GM21367 (cell line): ENCODE data around the gene NPAS3.

Experiments
- ATAC-seq: cut with Tn5 transposase; IDR thresholded peaks from one replicate; pipeline ENCODE4 v1.9.1; 2021; ENCODE audit not compliant: unreplicated experiment

NPAS3 gene

DNA sequence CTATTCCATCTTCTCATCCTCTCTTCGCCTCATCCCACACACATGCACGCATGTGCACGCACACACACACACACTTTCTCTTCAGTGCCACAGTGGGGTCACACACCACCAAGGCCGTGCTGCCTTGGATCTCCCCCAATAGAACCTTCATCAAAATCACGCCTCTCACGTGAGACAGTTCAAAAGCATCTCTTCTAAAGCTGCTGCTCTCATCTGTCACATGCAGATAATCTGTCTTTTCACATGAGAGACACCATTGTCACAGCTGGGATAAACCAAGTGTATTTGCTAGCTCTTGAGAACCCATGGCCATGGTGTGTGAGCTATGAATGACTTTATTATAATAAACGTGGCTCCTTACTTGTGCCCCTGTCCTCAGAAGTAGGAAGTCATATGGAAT lies 793.5 kb downstream of the NPAS3 start:
- ATAC-seq: no peak

DNA sequence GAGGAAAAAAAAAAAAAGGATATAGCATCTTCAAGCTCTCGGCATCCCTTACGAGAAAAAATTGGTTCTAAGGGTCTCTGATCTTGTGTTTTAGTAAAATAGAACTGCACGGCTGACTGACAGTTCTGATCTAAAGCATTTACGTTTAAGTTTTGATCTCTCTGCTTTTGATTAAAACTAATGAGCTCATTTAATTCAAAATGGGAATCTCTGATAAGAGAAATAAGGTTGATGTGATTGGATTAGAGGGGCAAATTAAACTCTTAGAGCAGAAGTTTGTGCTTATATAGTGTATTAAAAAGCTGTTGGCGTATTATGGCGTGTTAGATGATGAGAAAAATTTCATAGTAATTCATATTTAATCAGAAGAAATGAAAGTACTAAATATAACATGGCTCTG lies 794.6 kb downstream of the NPAS3 start:
- ATAC-seq: no peak

DNA sequence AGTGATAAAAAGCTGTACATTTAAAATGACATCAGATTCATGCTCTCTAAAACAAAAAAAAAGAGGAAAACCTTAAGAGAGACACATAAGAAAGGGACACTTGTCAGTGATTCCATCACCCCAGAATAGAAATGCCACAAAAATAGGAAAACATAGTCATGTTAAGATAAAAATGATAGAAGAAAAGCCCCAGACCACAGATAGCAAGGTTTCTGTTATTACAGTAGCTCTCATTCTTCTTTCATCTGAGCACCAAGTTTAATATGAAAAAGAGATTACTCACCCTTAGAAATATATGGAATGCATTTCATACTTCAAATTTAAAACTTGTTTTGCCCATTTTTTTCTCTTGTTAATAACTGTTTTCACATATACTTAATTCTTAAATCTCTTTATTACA lies 795.0 kb downstream of the NPAS3 start:
- ATAC-seq: no peak

DNA sequence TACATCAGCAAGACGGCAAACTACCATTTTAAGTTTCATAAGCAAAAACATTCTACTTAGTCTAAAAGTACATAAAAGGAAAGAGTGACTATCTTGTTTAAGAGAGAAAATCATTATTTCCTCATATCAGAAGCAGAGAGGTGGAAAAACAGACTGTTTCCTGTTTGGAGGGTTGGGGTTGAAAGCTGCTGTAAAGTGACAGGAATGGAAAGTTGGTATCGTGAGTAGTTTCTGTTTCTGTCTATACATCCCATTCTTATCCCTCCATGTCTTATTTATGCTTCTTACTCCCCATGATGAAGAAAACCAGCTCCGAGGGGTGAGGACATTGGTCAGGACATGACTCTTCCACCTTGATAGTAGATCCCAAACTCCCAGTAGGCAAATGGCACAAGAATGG lies 795.7 kb downstream of the NPAS3 start:
- ATAC-seq: no peak

DNA sequence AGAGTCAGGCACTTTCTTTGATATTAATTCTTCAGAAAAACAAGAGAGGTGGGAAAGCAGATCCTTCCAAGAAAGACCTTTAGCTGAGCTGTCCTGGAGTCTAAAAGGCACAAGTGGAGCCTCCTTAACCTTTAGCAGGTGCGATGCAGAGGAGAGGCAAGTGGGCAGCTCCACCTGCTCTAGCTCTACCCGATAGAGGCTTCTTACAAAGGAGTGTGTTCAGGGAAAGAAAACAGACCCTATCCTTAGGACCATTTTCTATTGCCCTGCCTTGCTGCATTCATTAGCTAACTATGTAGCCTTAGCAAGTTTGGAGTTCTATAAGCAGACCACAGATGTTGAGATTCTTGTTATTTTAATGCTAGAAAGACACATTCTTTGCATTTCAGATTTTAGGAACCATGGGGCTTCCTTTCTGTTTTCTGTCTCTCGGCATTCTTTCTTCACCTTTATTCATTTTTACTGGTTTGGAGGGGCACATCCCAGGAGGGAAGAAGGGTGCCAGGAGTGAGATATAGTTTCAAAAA lies 797.7 kb downstream of the NPAS3 start:
- no peak for ATAC-seq

DNA sequence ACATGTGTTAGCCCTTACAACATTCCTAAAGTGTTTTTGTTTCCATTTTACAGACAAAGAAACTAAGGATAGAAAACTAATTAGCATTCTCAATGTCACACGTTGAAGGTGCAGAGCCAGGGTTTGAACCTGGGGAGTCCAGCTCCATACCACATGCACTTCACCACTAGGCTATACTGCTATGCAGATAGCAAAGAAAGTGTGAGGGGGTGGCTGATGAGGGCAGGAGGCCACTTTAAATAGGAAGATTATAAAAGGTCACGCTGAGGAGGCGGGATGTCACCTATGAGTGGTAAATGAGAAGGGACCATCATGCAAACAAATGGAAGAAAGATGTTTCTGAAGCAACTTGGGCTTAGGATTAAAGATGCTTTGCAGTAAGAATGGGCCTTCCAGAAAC lies 798.3 kb downstream of the NPAS3 start:
- no peak for ATAC-seq

DNA sequence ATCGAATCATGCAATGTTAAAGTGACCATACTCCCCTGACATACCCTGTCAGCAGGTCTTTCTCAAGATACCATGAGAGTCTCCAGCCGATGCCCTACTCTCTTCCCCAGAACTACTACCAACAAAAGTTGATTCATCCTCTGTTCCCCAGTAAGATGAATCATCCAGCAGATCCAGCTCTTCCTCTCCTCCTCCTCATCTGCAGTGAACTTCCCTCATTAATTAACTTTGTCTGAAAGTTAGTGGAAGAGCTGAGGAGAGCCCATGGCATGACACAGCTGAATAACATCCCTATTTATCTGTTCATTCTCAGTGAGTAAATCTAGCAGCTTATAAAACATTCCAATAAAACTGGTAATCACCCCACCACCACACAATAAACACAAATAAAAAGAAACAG lies 798.8 kb downstream of the NPAS3 start:
- no peak for ATAC-seq

DNA sequence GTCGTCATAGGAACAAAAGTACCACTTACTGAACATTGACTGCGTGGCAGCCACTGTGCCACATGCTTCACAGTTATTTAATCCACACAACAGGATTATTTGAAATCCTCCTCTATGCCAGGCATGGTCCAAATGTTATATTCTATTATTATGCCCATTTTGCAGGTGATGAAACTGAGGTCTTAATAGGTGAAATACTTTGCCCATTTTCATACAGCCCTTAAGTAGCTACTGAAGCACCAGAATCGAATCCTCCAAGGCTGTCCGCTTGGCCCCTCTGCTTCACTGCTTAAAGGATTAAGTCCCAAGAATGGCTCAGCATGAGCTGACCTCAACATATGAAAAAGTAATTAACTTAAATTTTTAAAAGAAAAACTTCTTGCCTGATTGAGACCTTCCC lies 799.4 kb downstream of the NPAS3 start:
- no peak for ATAC-seq

DNA sequence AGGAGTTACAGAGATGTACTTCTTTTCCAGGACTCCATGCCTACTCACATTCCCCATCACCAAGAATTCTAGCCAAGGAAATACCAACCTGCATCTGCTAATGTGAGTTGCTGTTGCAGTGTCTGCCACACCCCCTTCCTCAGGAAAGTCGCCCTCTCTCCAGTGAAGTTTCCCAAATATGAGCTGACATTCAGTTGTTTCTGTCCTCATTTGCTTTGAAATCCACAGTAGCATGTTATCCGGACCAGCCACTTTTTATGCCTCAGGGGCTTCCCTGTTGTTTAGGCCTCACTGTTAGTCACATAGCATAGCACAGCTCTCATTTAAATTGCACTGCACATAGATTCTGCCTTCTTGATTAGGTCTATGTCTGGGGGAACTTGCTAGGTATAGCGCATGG lies 799.8 kb downstream of the NPAS3 start:
- no peak for ATAC-seq

DNA sequence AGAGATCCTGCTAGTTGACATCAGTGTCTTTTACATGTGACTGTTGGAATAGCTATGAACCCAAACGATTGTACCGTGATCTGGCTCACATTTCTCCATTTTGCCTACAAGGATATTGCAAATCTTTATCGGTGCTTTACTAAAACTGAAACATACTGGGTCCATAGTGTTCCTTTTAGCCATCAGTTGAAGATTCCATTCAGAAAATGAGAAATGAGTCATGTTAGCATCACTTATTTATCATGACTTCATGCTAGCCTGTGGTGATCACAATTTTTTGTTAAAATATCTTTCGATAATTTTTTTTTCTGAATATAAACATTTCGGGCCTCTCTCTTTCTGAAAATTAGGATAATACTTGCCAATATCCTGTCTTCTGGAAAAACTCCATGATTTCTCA lies 801.9 kb downstream of the NPAS3 start:
- no peak for ATAC-seq

DNA sequence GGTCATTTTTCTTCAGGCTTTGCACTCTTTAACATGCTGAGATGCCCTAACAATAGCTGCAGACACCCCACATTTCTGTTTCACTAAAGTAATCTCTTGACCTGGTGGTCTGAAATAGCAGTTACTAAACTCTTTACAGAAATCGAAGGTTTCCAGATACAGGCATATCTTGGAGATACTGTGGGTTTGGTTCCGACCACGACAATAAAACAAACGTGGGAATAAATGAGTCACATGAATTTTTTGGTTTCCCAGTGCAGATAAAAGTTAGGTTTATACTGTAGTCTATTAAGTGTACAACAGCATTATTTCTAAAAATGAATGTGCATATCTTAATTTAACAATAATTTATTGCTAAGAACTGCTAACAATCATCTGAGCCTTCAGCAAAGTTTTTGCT lies 803.5 kb downstream of the NPAS3 start:
- ATAC-seq: no peak

DNA sequence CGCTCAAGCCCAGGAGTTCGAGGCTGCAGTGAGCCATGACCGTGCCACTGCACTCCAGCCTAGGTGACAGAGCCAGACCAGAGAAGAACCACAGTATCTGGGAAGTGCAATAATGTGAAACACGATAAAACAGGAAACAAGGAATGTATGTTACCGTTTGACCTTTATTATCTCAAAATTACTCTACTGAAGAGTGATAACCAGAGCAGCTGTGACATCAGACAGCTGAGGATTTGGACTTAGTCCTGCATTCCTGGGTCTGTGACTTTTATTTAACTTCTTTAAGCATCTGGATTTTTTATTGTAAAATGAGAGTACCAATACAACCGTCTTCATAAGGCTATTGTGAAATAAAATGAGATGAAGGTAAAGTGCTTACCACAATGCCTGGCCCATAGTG lies 806.5 kb downstream of the NPAS3 start:
- no peak for ATAC-seq

DNA sequence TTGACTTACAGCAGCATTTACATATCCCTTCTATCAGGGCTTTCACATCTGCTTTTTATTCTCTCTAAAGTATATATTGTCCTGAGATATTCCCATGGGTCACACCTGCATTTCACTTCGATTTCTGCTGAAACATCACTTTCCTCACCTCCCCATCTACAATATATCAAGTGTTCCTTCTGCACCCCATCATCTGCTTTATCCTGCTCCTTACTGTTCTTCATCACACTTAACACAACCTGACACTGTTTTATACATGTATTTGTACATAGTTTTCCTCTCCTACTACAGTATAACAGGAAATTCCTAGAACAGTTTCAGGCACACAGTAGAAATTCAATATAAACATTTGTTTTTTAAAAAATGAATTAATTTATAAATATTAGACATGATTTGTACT lies 809.1 kb downstream of the NPAS3 start:
- no peak for ATAC-seq

DNA sequence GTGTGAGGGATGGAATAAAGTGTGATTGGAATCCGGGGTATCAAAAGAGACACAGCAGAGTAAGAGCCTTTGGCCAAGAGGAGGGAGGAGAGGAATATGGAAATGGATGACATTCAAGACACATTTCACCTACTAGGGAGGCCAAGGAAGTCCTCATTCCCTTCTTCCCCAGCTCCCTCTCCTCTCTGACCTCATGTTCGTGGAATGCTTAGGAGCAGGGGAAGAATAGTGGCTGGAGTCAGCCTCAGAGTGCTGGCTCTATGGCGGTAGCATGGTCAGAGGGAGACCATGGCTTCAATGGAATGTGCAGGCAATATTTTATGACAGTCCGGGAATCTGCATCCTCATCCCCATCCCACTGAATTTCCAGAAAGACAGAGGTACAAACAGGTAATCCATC lies 815.6 kb downstream of the NPAS3 start:
- no peak for ATAC-seq

DNA sequence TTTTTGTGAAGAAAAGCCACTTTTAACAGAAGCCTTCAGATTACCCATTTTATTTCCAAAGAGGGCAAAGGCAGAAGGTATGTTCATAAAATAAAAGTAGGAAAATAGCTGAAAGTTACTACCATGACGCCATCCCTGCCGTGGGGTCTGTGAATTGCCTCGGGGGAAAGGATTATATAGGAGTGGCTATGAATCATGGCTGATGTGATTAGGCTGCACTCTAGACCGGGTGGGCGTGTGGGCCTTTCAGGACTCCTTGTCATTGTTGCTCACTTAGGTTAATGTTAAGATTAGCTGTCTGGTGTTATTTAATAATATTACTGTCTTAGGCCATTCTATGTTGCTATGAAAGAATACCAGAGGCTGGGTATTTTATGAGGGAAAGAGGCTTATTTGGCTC lies 816.7 kb downstream of the NPAS3 start:
- no peak for ATAC-seq

DNA sequence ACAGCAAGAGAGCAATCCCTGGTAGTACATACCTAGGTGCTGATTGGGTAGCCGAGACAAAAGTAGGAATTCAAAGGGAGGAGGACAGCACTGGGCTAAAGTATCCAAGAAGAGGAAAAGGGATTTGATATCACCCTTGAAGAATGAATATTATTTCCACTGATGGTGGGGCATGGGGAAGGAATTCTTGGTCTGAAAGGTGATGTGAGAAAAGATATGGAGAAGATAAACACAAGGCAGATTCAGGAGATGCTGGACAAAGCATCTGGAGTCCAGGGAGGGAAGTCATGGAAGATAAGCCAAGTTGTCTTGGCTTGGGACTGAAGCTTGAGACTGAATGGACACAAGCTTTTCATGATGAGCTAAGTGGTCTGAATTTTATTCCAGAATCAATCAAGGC lies 818.2 kb downstream of the NPAS3 start:
- no peak for ATAC-seq

DNA sequence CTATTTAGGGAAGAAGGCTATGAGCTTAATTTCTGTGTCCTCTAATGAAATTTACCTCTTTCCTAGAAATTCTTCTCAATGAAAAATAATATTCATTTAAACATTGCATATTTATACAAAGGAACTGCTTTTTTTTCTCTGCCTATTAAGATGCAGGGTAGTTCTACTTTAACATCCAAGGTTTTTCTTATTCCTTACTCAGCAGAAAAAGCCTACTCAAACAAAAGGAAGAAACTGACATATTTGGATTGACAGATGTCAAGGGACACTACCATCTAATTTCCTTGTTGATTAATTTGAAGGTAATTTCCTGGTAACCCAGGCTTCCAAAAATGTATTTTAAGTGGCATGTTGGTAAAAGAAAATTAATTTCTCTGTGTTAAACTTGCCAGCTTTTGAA lies 819.9 kb downstream of the NPAS3 start:
- ATAC-seq: no peak

DNA sequence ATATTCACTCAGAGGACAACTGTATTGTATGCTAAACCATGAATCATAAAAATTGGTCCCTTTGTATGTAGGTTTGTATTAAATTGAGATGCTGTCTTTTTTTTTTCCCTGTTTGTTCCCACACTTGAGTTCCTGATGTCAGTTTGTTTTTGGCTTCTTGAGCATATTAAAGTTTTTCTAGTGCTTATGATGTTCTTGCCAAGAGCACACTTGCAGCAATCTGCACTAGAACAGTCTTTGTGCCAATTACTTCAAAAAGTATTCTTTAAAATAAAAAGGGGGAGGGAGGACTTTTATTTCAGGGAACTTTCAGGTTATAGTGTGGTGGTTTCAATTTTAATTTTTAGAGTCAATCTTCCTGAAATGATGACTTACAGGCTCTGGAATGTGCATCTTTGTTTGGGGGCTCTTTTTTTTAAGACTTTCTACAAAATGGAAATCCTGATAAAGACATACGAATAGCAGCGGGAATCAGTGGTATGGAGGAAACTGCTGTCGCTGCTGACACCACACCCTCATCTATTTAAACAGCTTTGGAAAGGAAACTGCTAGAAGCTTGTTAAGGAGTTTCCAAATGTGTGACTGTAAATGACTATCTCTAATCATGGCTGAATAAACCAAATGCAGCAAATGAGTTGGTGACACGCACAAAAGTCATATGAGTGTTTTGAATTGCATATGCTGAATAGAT lies 823.6 kb downstream of the NPAS3 start:
- ATAC-seq: no peak

DNA sequence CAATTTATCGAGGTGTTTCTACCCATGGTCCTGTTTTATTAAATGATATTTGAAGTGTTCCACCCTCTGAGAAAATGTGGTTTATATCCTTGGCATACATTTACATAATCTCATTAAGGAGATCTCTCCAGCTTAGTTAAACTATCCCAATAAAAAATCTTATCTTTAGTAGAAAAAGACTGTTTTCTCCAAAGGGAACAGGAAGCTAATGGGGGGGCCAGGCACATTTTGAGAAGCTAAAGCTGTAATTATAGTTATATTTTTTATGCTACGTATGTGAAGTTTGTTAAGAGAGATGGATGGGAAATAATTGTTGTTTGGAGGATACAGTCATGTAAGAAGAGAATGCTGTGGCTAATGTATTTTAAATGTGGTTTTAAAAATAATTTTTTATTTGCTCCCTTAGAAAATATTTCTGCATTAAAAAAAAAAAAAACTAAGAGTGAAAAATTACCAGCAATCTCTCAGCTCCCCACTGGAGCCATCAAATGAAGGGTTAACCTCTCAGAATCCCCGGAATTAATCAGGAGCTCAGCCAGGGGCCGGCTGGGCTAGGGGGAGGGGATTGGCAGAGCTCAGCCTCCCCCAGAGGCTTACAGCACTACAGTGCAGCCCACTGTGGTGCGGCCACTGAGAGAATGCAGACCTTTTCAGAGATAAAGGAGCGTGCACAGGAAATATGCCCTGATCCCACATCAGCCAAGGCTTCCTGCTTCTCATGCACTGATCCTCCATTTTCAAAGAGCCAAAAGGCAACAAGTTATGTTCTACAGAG lies 826.4 kb downstream of the NPAS3 start:
- no peak for ATAC-seq

DNA sequence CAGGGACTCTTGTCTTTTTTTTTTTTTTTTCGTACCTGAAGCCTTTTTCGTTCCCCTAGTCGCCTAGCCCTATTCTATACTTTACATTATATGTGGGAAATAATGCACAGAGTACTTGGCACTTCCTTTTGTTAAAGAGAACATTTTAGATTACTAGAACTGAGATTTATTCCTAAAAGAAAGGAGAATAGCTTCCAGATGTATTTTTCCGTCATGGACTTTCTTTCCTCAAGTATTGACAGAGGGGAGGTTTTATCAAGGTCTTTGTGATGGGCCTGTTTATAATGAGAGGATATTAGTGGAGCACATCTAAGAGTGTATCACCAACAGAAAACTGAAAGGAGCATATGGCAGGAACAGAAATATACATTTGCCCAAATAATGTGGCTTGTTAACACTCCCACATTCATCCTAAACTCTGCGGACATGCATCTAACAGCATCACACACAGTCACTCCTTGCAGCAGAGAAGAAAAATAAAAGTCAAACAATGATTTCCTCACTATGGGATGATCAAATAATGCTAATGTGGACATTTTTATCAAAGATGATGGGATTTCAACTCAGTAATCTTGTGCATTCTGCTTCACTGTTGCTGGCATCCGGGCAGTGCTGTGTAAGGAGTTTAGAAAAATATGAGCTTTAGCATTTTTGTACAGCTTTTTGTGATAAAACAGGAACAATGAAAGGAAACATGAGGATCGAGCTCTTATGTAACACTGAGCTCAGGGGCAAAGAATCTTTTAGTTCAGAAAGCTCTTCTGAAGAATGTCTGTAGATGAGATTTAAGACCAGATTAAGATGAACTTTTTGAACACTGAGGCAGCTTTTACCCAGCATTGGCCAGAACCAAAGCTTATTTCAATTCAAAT lies 829.1 kb downstream of the NPAS3 start:
- ATAC-seq: no peak

DNA sequence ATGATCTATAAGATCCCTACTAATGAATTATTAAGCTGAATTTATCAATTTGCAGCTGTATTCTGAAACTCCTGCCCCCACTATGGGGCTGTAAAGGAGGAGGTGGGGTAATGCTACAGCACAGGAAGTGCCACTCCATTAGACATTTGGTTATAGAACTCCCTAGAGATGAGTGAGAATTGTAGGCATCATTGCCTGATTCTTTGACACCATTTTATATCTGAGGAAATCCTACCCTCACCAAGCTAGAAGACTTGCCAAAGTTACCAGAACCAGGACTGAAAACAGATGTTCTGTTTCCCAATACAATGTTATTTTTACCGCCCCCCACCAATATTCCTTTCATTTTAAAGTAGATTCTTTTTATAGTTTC lies 829.8 kb downstream of the NPAS3 start:
- no peak for ATAC-seq
